ENCODE data around the gene KDM5B.
"Not testable (repeated sequence)": the region's sequence is repeated elsewhere in the genome, so short reads cannot be mapped to it uniquely, and the experiment has no call there.

Gene KDM5B

DNA sequence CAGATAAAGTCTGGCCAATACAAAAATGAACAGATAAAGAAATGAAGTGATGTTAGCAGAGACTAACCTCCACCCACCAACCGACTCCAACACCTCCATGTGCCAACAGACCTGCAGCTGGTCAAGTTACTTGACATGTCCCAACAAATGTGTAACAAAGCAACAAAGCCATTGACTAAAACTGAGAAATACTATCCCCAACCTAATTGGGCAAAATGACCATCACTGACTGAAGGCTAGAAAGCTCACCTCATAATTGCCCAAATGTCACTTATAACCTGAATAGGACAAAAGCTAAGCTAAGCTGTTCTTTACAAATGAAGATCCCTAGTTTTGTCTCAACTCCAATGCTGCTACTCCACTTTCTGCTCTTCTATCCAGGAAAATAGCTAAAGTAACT is 7.5 kb downstream of the KDM5B start:
- ChIA-PET CTCF (no interaction called here), POLR2A (no interaction called here)
- TF ChIP-seq CTBP1 (IDR thresholded peaks at IDR 0.05; ENCODE audit: borderline replicate concordance) (no peak), SUZ12 (IDR thresholded peaks at IDR 0.05) (no peak), ZNF384 (IDR thresholded peaks at IDR 0.05) (no peak), FOXK2 (IDR thresholded peaks at IDR 0.05) (no peak), TARDBP (IDR thresholded peaks at IDR 0.05) (no peak), ARNT (IDR thresholded peaks at IDR 0.05) (no peak), HDGF (IDR thresholded peaks at IDR 0.05; ENCODE audit: borderline replicate concordance) (no peak), ELF4 (IDR thresholded peaks at IDR 0.05) (no peak)
- DNase-seq (ENCODE audit: extremely low spot score), result no peak

- DNase-seq (ENCODE audit: extremely low spot score), result no peak
- TF ChIP-seq NFRKB (IDR thresholded peaks at IDR 0.05) (no peak), CTBP1 (IDR thresholded peaks at IDR 0.05; ENCODE audit: borderline replicate concordance) (no peak), ELF4 (IDR thresholded peaks at IDR 0.05) (no peak)
- ChIA-PET CTCF (no interaction called here), POLR2A (no interaction called here)
Measured at GRCh38 chr1:202798792-202799331, 9.4 kb downstream of the KDM5B start.

DNA sequence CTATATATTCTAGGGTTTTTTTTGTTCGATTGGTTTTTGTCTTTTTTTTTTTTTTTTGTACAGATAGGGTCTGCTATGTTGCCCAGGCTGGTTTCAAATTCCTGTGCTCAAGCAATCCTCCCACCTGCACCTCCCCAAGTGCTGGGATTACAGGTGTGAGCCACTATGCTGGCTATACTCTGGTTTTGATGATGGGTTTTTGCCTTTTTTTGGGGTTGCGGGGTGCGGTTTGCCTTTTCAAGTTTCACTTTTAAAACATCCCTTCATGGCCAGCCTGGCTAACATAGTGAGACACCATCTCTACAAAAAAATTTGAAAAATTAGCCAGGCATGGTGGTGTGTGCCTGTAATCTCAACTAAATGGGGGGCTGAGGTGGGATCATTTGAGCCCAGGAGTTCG is 10.0 kb downstream of the KDM5B start:
- ChIA-PET POLR2A (no interaction called here), CTCF (no interaction called here)
- no peak for DNase-seq (ENCODE audit: extremely low spot score)
- TF ChIP-seq L3MBTL2 (conservative IDR thresholded peaks at IDR 0.05) (no peak), HDGF (IDR thresholded peaks at IDR 0.05; ENCODE audit: borderline replicate concordance) (no peak), CTBP1 (IDR thresholded peaks at IDR 0.05; ENCODE audit: borderline replicate concordance) (no peak), ELF4 (IDR thresholded peaks at IDR 0.05) (no peak)

DNA sequence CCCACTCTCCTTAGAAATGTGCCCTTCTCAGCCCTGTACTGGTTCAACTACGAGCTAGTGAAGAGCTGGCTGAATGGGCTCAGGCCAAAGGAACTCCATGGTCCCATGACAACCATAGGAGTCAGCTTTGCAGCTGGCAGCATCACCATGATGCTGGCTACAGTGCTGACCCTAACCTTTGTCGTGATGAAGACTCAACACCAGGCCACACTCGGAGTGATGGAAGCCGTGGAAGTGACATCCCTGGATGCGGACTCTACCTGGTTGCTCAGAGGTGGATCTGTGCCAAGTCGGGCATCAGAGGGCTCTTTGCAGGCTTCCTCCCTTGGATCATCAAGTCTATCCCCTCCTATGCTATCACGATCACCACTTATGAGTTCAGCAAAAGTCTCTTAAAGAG is 11.6 kb downstream of the KDM5B start:
- CTCF ChIA-PET, result no interaction called here
- TF ChIP-seq ZNF384 (IDR thresholded peaks at IDR 0.05) (no peak), FOXA1 (IDR thresholded peaks at IDR 0.05) (no peak), LEF1 (IDR thresholded peaks at IDR 0.05; ENCODE audit: borderline replicate concordance) (no peak), FOXM1 (IDR thresholded peaks at IDR 0.05; ENCODE audit: borderline replicate concordance) (no peak), BHLHE40 (IDR thresholded peaks at IDR 0.05; ENCODE audit: borderline replicate concordance) (no peak), PKNOX1 (IDR thresholded peaks at IDR 0.05) (no peak), SP1 (IDR thresholded peaks at IDR 0.05) (no peak), TARDBP (IDR thresholded peaks at IDR 0.05) (no peak), FOXK2 (IDR thresholded peaks at IDR 0.05) (no peak), ELF4 (IDR thresholded peaks at IDR 0.05) (no peak)
- POLR2A ChIA-PET, result interaction anchor here (0.9 to 1.3 kb wide), 3 partner anchors 11 to 210 kb away, joined by 3 to 4 read pairs (median 3); partner anchors contain the start of genes KDM5B, PCAT6 and TMEM183A
- no peak for DNase-seq (ENCODE audit: extremely low spot score)

DNA sequence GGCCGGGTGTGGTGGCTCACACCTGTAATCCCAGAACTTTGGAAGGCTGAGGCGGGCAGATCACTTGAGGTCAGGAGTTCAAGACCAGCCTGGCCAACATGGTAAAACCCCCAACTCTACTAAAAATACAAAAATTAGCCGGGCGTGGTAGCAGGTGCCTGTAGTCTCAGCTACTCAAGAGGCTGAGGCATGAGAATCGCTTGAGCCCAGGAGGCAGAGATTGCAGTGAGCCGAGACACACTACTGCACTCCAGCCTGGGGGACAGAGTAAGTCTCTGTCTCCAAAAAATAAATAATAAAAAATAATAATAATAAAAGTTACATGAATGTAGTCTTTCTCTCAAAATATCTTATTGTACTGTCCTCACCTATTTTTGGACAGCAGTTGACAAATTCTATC is 13.3 kb downstream of the KDM5B start:
- DNase-seq (ENCODE audit: extremely low spot score); POLR2A ChIA-PET; CTCF ChIA-PET: not testable (repeated sequence)

DNA sequence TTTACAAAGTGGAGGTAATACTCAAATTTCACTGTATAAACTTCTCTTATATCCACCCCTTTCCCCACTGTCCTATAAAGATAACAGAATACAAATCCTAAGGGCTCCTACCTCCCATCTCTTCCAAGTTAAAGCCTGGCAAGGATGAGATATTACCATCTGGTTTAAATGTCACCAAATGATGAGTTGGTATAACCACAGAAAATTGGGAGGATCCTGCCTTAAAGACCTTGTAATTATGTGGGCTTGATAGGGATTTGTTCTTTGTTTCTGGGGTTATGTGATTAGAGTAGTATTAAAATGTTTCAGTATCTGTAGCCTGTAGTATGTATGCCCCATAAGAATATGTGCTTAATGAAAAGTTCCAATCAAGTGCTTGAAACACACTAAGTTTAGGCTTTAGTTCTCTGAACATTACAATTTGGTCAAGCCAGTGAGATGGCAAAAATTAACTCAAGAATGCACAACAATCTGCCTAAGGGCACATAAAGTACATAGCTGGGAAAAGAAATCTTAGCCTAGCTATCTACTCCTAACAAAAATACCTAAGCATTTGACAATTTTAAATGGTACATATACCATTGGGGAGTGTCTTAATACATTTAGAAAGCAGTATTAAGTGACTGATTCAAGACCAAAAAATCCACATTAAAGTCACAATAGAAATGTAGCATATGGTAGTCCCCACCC is 14.0 kb downstream of the KDM5B start:
- TF ChIP-seq TARDBP (IDR thresholded peaks at IDR 0.05) (no peak), L3MBTL2 (conservative IDR thresholded peaks at IDR 0.05) (no peak), FOXA1 (IDR thresholded peaks at IDR 0.05) (no peak), PKNOX1 (IDR thresholded peaks at IDR 0.05) (no peak), CTBP1 (IDR thresholded peaks at IDR 0.05; ENCODE audit: borderline replicate concordance) (no peak), FOXM1 (IDR thresholded peaks at IDR 0.05; ENCODE audit: borderline replicate concordance) (no peak), SP1 (IDR thresholded peaks at IDR 0.05) (no peak), BHLHE40 (IDR thresholded peaks at IDR 0.05; ENCODE audit: borderline replicate concordance) (no peak), SUZ12 (IDR thresholded peaks at IDR 0.05) (no peak), HDGF (IDR thresholded peaks at IDR 0.05; ENCODE audit: borderline replicate concordance) (no peak), ZNF384 (IDR thresholded peaks at IDR 0.05) (no peak), ARNT (IDR thresholded peaks at IDR 0.05) (no peak), NFRKB (IDR thresholded peaks at IDR 0.05) (no peak), ELF4 (IDR thresholded peaks at IDR 0.05) (no peak), LEF1 (IDR thresholded peaks at IDR 0.05; ENCODE audit: borderline replicate concordance) (no peak), FOXK2 (IDR thresholded peaks at IDR 0.05) (no peak)
- ChIA-PET CTCF (no interaction called here), POLR2A (no interaction called here)
- DNase-seq (ENCODE audit: extremely low spot score), result no peak

DNA sequence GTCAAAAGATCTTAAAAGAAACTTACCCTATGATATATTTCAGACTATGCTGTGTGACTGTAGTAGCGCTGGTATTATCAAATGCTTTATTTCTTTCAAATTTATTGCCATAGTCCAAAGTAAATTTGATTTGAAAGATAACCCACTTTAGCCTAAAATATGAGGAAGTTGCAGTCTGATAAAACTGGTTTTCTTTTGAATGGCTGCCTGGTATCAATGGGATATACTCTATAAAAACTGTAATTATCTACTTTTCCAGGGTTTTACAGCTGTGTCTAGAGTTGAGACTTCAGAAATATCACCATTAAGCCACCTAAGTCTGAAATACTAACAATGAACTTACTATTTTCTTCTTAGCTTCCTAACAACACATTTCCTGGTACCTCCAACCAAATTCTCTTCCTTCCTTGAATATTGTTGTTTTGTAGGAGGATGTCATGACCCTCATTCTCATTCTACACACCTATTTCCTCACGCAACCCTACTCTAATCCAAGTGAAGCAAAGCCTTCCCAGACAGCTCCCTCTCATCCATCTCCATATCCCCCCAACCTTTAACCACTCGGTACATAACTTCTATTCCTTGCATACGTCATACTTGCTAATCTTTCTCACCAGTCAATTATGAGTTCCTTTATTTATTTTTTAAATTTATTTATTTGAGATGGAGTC is 17.0 kb downstream of the KDM5B start:
- ChIA-PET CTCF (interaction anchor here (0.6 to 0.7 kb wide), 2 partner anchors 63 to 130 kb away, joined by 3 to 4 read pairs; no protein-coding TSS in a partner anchor), POLR2A (no interaction called here)
- no peak for TF ChIP-seq FOXA1 (IDR thresholded peaks at IDR 0.05)
- TF ChIP-seq NFRKB (IDR thresholded peaks at IDR 0.05), result no peak
- TF ChIP-seq ELF4 (IDR thresholded peaks at IDR 0.05), result no peak
- no peak for TF ChIP-seq TARDBP (IDR thresholded peaks at IDR 0.05)
- no peak for TF ChIP-seq CTBP1 (IDR thresholded peaks at IDR 0.05; ENCODE audit: borderline replicate concordance)
- no peak for TF ChIP-seq BHLHE40 (IDR thresholded peaks at IDR 0.05; ENCODE audit: borderline replicate concordance)
- no peak for TF ChIP-seq SP1 (IDR thresholded peaks at IDR 0.05)
- no peak for TF ChIP-seq HDGF (IDR thresholded peaks at IDR 0.05; ENCODE audit: borderline replicate concordance)
- no peak for TF ChIP-seq PKNOX1 (IDR thresholded peaks at IDR 0.05)
- no peak for TF ChIP-seq ZNF384 (IDR thresholded peaks at IDR 0.05)
- TF ChIP-seq FOXK2 (IDR thresholded peaks at IDR 0.05), result no peak
- no peak for TF ChIP-seq LEF1 (IDR thresholded peaks at IDR 0.05; ENCODE audit: borderline replicate concordance)
- TF ChIP-seq FOXM1 (IDR thresholded peaks at IDR 0.05; ENCODE audit: borderline replicate concordance), result no peak
- TF ChIP-seq SUZ12 (IDR thresholded peaks at IDR 0.05), result no peak
- TF ChIP-seq L3MBTL2 (conservative IDR thresholded peaks at IDR 0.05), result no peak
- no peak for TF ChIP-seq ARNT (IDR thresholded peaks at IDR 0.05)
- DNase-seq (ENCODE audit: extremely low spot score), result no peak

Data from HEK293T (cell line).